Subcutaneous abdominal adipose tissue (tissue), 5 donors: Measurements from ENCODE around the gene PMEPA1.
A peak's percentile ranks its signal among the peaks of the same experiment; 100 is the strongest.

Experiments
- H3K27ac ChIP-seq: one replicate; pipeline ENCODE4 v1.7.0; 2013; ENCODE audit warnings: low read depth, mild to moderate bottlenecking, inconsistent platforms, low read length, moderate library complexity
- H3K27me3 ChIP-seq, 5 donors: one replicate each; pipeline ENCODE4 v1.7.0; 2013; ENCODE audit warnings: low read length in 5 of 5, inconsistent platforms in 1 of 5; ENCODE audit not compliant: control insufficient read depth in 5 of 5, insufficient read depth in 4 of 5
- H3K36me3 ChIP-seq, 5 donors: one replicate each; pipeline ENCODE4 v1.7.0; 2013; ENCODE audit warnings: low read length in 5 of 5; ENCODE audit not compliant: control insufficient read depth in 5 of 5, insufficient read depth in 5 of 5
- H3K4me1 ChIP-seq, 5 donors: one replicate each; pipeline ENCODE4 v1.7.0; 2013; ENCODE audit warnings: low read length in 5 of 5, mild to moderate bottlenecking in 3 of 5, moderate library complexity in 1 of 5; ENCODE audit not compliant: control insufficient read depth in 5 of 5, insufficient read depth in 5 of 5
- H3K4me3 ChIP-seq, 5 donors: one replicate each; pipeline ENCODE4 v1.7.0; 2013; ENCODE audit warnings: low read length in 5 of 5, low read depth in 1 of 5
- H3K9ac ChIP-seq, 5 donors: one replicate each; pipeline ENCODE4 v1.7.0; 2013; ENCODE audit warnings: low read length in 5 of 5, mild to moderate bottlenecking in 4 of 5, moderate library complexity in 3 of 5
- H3K9me3 ChIP-seq, 5 donors: one replicate each; pipeline ENCODE4 v1.7.0; 2013; ENCODE audit warnings: low read length in 5 of 5; ENCODE audit not compliant: control insufficient read depth in 5 of 5
- donor health status: healthy.
- donor health status: healthy.
- donor health status: healthy.
- donor health status: healthy.
- donor health status: healthy.

The PMEPA1 gene

GRCh38 chr20:57675773-57676172, 34.0 kb downstream of the PMEPA1 start:
- H3K4me3 ChIP-seq, result no peak overlapping the region
- H3K27me3 ChIP-seq, result no peaks in the 10 kb centered on the region
- peaks cover 3 to 72% (median 59%) of the 10 kb centered on the region in 5 donors for H3K4me1 ChIP-seq
- H3K9ac ChIP-seq, result no peak overlapping the region
- H3K36me3 ChIP-seq, result peaks cover 0 to 13% (median 2%) of the 10 kb centered on the region in 5 donors
- H3K9me3 ChIP-seq, result no peaks in the 10 kb centered on the region
- no peak overlapping the region for H3K27ac ChIP-seq

- Histone ChIP-seq H3K27me3 (no peaks in the 10 kb centered on the region), H3K9ac (no peak overlapping the region), H3K4me3 (no peak overlapping the region), H3K9me3 (no peaks in the 10 kb centered on the region), H3K27ac (no peak overlapping the region), H3K4me1 (peaks cover 3 to 76% (median 63%) of the 10 kb centered on the region in 5 donors), H3K36me3 (peaks cover 0 to 12% (median 2%) of the 10 kb centered on the region in 5 donors)
These were observed 36.8 kb downstream of the PMEPA1 start for GRCh38 chr20:57672953-57673575.

GRCh38 chr20:57672164-57672563, 37.7 kb downstream of the PMEPA1 start:
- H3K36me3 ChIP-seq, result peaks cover 0 to 13% (median 2%) of the 10 kb centered on the region in 5 donors
- no peaks in the 10 kb centered on the region for H3K27me3 ChIP-seq
- peak overlapping the region in 2 of 5 donors; percentile 14 for H3K4me3 ChIP-seq
- no peaks in the 10 kb centered on the region for H3K9me3 ChIP-seq
- no peak overlapping the region for H3K27ac ChIP-seq
- peaks cover 3 to 80% (median 63%) of the 10 kb centered on the region in 5 donors for H3K4me1 ChIP-seq
- no peak overlapping the region for H3K9ac ChIP-seq

- Histone ChIP-seq H3K9ac (no peak overlapping the region), H3K27me3 (no peaks in the 10 kb centered on the region), H3K27ac (no peak overlapping the region), H3K9me3 (no peaks in the 10 kb centered on the region), H3K36me3 (peaks cover 0 to 15% (median 2%) of the 10 kb centered on the region in 5 donors), H3K4me3 (no peak overlapping the region), H3K4me1 (peaks cover 3 to 75% (median 58%) of the 10 kb centered on the region in 5 donors)
These were observed 38.2 kb downstream of the PMEPA1 start for GRCh38 chr20:57671662-57672061.

GRCh38 chr20:57671072-57671391, 38.8 kb downstream of the PMEPA1 start:
- Histone ChIP-seq H3K27me3 (no peaks in the 10 kb centered on the region), H3K4me3 (no peak overlapping the region), H3K36me3 (peaks cover 0 to 18% (median 7%) of the 10 kb centered on the region in 5 donors), H3K9ac (no peak overlapping the region), H3K4me1 (peaks cover 3 to 71% (median 56%) of the 10 kb centered on the region in 5 donors), H3K27ac (no peak overlapping the region), H3K9me3 (no peaks in the 10 kb centered on the region)

GRCh38 chr20:57670288-57671071, 39.3 kb downstream of the PMEPA1 start:
- Histone ChIP-seq H3K36me3 (peaks cover 0 to 15% (median 8%) of the 10 kb centered on the region in 5 donors), H3K9ac (no peak overlapping the region), H3K4me3 (no peak overlapping the region), H3K4me1 (peaks cover 3 to 69% (median 51%) of the 10 kb centered on the region in 5 donors), H3K27ac (no peak overlapping the region), H3K9me3 (no peaks in the 10 kb centered on the region), H3K27me3 (no peaks in the 10 kb centered on the region)

- H3K4me3 ChIP-seq, result no peak overlapping the region
- H3K36me3 ChIP-seq, result peaks cover 0 to 15% (median 6%) of the 10 kb centered on the region in 5 donors
- H3K4me1 ChIP-seq, result peaks cover 3 to 66% (median 46%) of the 10 kb centered on the region in 5 donors
- no peak overlapping the region for H3K27ac ChIP-seq
- H3K27me3 ChIP-seq, result no peaks in the 10 kb centered on the region
- no peaks in the 10 kb centered on the region for H3K9me3 ChIP-seq
- H3K9ac ChIP-seq, result no peak overlapping the region
These were observed 40.2 kb downstream of the PMEPA1 start for GRCh38 chr20:57669632-57670031.

GRCh38 chr20:57667924-57668782, 41.7 kb downstream of the PMEPA1 start:
- Histone ChIP-seq H3K36me3 (peaks cover 0 to 15% (median 6%) of the 10 kb centered on the region in 5 donors), H3K27ac (no peak overlapping the region), H3K9me3 (no peaks in the 10 kb centered on the region), H3K9ac (no peak overlapping the region), H3K4me3 (no peak overlapping the region), H3K27me3 (no peaks in the 10 kb centered on the region), H3K4me1 (peaks cover 3 to 67% (median 40%) of the 10 kb centered on the region in 5 donors)

GRCh38 chr20:57667388-57667787, 42.4 kb downstream of the PMEPA1 start:
- Histone ChIP-seq H3K27me3 (no peaks in the 10 kb centered on the region), H3K27ac (no peak overlapping the region), H3K4me1 (peaks cover 0 to 64% (median 38%) of the 10 kb centered on the region in 5 donors), H3K4me3 (no peak overlapping the region), H3K36me3 (peaks cover 0 to 15% (median 6%) of the 10 kb centered on the region in 5 donors), H3K9me3 (no peaks in the 10 kb centered on the region), H3K9ac (no peak overlapping the region)
